Thyroid gland (tissue), 4 donors: Measurements from ENCODE around the gene EFNA2.

Experiments used
- POLR2A ChIP-seq, 2 donors: fragments of 450-650 bp; IDR thresholded peaks; one replicate each; pipeline ENCODE4 v1.6.1; 2017; ENCODE audit warnings: antibody characterized with exemption in 2 of 2, mild to moderate bottlenecking in 2 of 2, moderate library complexity in 1 of 2
- TF ChIP-seq, protein P1 (sequence below), 6 experiments: fragments of 200-600 bp in 3 of 6; fragments of 450-650 bp in 3 of 6; sonication (generic) in 3 of 6; IDR thresholded peaks; one replicate each; pipeline ENCODE4 v1.5.1; 2016 to 2019; ENCODE audit warnings: antibody characterized with exemption in 6 of 6, mild to moderate bottlenecking in 2 of 6, inconsistent platforms in 1 of 6, moderate library complexity in 1 of 6

GRCh38 chr19:1307320-1307719 is 21.6 kb downstream of the EFNA2 start:
- TF ChIP-seq POLR2A (IDR thresholded peaks at IDR 0.05), result no peak
- TF ChIP-seq, protein P1, sequence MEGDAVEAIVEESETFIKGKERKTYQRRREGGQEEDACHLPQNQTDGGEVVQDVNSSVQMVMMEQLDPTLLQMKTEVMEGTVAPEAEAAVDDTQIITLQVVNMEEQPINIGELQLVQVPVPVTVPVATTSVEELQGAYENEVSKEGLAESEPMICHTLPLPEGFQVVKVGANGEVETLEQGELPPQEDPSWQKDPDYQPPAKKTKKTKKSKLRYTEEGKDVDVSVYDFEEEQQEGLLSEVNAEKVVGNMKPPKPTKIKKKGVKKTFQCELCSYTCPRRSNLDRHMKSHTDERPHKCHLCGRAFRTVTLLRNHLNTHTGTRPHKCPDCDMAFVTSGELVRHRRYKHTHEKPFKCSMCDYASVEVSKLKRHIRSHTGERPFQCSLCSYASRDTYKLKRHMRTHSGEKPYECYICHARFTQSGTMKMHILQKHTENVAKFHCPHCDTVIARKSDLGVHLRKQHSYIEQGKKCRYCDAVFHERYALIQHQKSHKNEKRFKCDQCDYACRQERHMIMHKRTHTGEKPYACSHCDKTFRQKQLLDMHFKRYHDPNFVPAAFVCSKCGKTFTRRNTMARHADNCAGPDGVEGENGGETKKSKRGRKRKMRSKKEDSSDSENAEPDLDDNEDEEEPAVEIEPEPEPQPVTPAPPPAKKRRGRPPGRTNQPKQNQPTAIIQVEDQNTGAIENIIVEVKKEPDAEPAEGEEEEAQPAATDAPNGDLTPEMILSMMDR (IDR thresholded peaks at IDR 0.05), result no peak
